ENCODE data around the gene NRAP. TPM values are rescaled to one million over a fixed set of nuclear protein-coding genes. Genes with fewer than 3 reads are reported as not detected.

Gene NRAP
- total RNA-seq, 1 experiment from 2014 or later, result not detected

- Histone ChIP-seq H3K4me2 (no peak overlapping the region), H3K27ac (no peak overlapping the region), H3K79me2 (ENCODE audit: low read depth) (no peaks in the 10 kb centered on the region), H2AFZ (no peak overlapping the region), H3K27me3 (ENCODE audit: insufficient read depth, low read depth) (peaks cover 16% of the 10 kb centered on the region; the same call in 1 of the 2 replicates), H4K20me1 (ENCODE audit: insufficient read depth) (no peaks in the 10 kb centered on the region), H3K4me1 (replicated peaks; ENCODE audit: insufficient read depth) (no peaks in the 10 kb centered on the region), H3K9me2 (ENCODE audit: insufficient read depth) (no peaks in the 10 kb centered on the region), H3K4me3 (no peak overlapping the region), H3F3A (ENCODE audit: insufficient read depth, low read depth) (no peaks in the 10 kb centered on the region), H3K36me3 (ENCODE audit: low read depth) (no peaks in the 10 kb centered on the region), H3K9me3 (ENCODE audit: insufficient read depth, low read depth) (no peaks in the 10 kb centered on the region)
- BruUV-seq (replicated peaks), result no TSS peak
- intact Hi-C loops (cut with micrococcal nuclease; ENCODE audit: unreplicated experiment), result no loop called here
- no peak for DNase-seq
- TF ChIP-seq, protein P1, sequence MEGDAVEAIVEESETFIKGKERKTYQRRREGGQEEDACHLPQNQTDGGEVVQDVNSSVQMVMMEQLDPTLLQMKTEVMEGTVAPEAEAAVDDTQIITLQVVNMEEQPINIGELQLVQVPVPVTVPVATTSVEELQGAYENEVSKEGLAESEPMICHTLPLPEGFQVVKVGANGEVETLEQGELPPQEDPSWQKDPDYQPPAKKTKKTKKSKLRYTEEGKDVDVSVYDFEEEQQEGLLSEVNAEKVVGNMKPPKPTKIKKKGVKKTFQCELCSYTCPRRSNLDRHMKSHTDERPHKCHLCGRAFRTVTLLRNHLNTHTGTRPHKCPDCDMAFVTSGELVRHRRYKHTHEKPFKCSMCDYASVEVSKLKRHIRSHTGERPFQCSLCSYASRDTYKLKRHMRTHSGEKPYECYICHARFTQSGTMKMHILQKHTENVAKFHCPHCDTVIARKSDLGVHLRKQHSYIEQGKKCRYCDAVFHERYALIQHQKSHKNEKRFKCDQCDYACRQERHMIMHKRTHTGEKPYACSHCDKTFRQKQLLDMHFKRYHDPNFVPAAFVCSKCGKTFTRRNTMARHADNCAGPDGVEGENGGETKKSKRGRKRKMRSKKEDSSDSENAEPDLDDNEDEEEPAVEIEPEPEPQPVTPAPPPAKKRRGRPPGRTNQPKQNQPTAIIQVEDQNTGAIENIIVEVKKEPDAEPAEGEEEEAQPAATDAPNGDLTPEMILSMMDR (conservative IDR thresholded peaks at IDR 0.05), result no peak
- TF ChIP-seq EZH2 (IDR thresholded peaks at IDR 0.05; ENCODE audit: low read depth), result no peak
- ChIA-PET POLR2A (ENCODE audit: unreplicated experiment) (no interaction called here), CTCF (no interaction called here)
Measured at GRCh38 chr10:113630929-113631533, 32.8 kb downstream of the NRAP start.

GRCh38 chr10:113628607-113629153, 35.2 kb downstream of the NRAP start:
- no peak overlapping the region for H3K4me2 ChIP-seq
- no peak overlapping the region for H3K4me3 ChIP-seq
- no TSS peak for BruUV-seq (replicated peaks)
- intact Hi-C loops (cut with micrococcal nuclease; ENCODE audit: unreplicated experiment), result no loop called here
- H2AFZ ChIP-seq, result no peak overlapping the region
- H3K4me1 ChIP-seq (replicated peaks; ENCODE audit: insufficient read depth), result no peaks in the 10 kb centered on the region
- DNase-seq, result no peak
- no peak overlapping the region for H3K27ac ChIP-seq
- H4K20me1 ChIP-seq (ENCODE audit: insufficient read depth), result no peaks in the 10 kb centered on the region
- ChIA-PET POLR2A (ENCODE audit: unreplicated experiment) (no interaction called here), CTCF (no interaction called here)
- no peaks in the 10 kb centered on the region for H3K9me3 ChIP-seq (ENCODE audit: insufficient read depth, low read depth)
- no peak for TF ChIP-seq EZH2 (IDR thresholded peaks at IDR 0.05; ENCODE audit: low read depth)
- TF ChIP-seq, protein P1 (conservative IDR thresholded peaks at IDR 0.05), result no peak
- H3K36me3 ChIP-seq (ENCODE audit: low read depth), result no peaks in the 10 kb centered on the region
- no peaks in the 10 kb centered on the region for H3K79me2 ChIP-seq (ENCODE audit: low read depth)
- H3F3A ChIP-seq (ENCODE audit: insufficient read depth, low read depth), result no peaks in the 10 kb centered on the region
- no peaks in the 10 kb centered on the region for H3K9me2 ChIP-seq (ENCODE audit: insufficient read depth)
- H3K27me3 ChIP-seq (ENCODE audit: insufficient read depth, low read depth), result peaks cover 16% of the 10 kb centered on the region

- ChIA-PET CTCF (no interaction called here), POLR2A (ENCODE audit: unreplicated experiment) (no interaction called here)
- H3K36me3 ChIP-seq (ENCODE audit: low read depth), result no peaks in the 10 kb centered on the region
- H2AFZ ChIP-seq, result no peak overlapping the region
- no peaks in the 10 kb centered on the region for H4K20me1 ChIP-seq (ENCODE audit: insufficient read depth)
- H3K79me2 ChIP-seq (ENCODE audit: low read depth), result no peaks in the 10 kb centered on the region
- no peak for DNase-seq
- H3K27ac ChIP-seq, result no peak overlapping the region
- no peak overlapping the region for H3K4me3 ChIP-seq
- no peaks in the 10 kb centered on the region for H3K4me1 ChIP-seq (replicated peaks; ENCODE audit: insufficient read depth)
- H3K9me3 ChIP-seq (ENCODE audit: insufficient read depth, low read depth), result no peaks in the 10 kb centered on the region
- no peak for TF ChIP-seq EZH2 (IDR thresholded peaks at IDR 0.05; ENCODE audit: low read depth)
- TF ChIP-seq, protein P1 (conservative IDR thresholded peaks at IDR 0.05), result no peak
- intact Hi-C loops (cut with micrococcal nuclease; ENCODE audit: unreplicated experiment), result no loop called here
- no peaks in the 10 kb centered on the region for H3K9me2 ChIP-seq (ENCODE audit: insufficient read depth)
- H3K27me3 ChIP-seq (ENCODE audit: insufficient read depth, low read depth), result peaks cover 25% of the 10 kb centered on the region
- no TSS peak for BruUV-seq (replicated peaks)
- no peaks in the 10 kb centered on the region for H3F3A ChIP-seq (ENCODE audit: insufficient read depth, low read depth)
- H3K4me2 ChIP-seq, result no peak overlapping the region
Measured at GRCh38 chr10:113627836-113628235, 36.0 kb downstream of the NRAP start.
